Measurements from ENCODE around the gene AUP1. TPM values are rescaled to one million over a fixed set of nuclear protein-coding genes. Genes with fewer than 3 reads are reported as not detected.

AUP1 gene
- polyA plus RNA-seq (2013, experiment 1 of 4): 89.2 TPM
- 87.6 TPM for polyA plus RNA-seq (2013, experiment 2 of 4)
- polyA plus RNA-seq (2013, experiment 3 of 4): 99.1 TPM
- polyA plus RNA-seq (2013, experiment 4 of 4): 102 TPM

- Histone ChIP-seq H3K36me3 (ENCODE audit: control insufficient read depth, insufficient read depth, low read length) (peaks cover 26% of the 10 kb centered on the region), H3K9me3 (ENCODE audit: control insufficient read depth, low read length) (no peaks in the 10 kb centered on the region), H3K27ac (ENCODE audit: insufficient read depth, low read depth, low read length, poor library complexity, severe bottlenecking) (no peak within 1 kb of the TSS), H3K4me1 (ENCODE audit: control insufficient read depth, insufficient read depth, low read length) (peaks cover 8% of the 10 kb centered on the region), H3K4me3 (ENCODE audit: insufficient read depth, low read depth, low read length) (peak within 1 kb of the TSS; percentile 97), H3K27me3 (ENCODE audit: control insufficient read depth, insufficient read depth, low read length, poor library complexity, severe bottlenecking) (no peaks in the 10 kb centered on the region)
- 0% methylated on average over 87 of the region's 87 CpGs for WGBS, 2 experiments
Observed at GRCh38 chr2:74529357-74530238, at the start of gene AUP1, which contains the start of gene HTRA2. Gene AUP1, minus strand, starts transcription at chr2:74529706. Its CDS starts 77 bp downstream, at chr2:74529629. Gene HTRA2, plus strand, starts transcription at chr2:74529933. Its CDS starts 74 bp downstream, at chr2:74530007.

GRCh38 chr2:74578408-74578807 lies 48.9 kb upstream of the AUP1 start:
- Histone ChIP-seq H3K27ac (ENCODE audit: insufficient read depth, low read depth, low read length, poor library complexity, severe bottlenecking) (no peak overlapping the region), H3K27me3 (ENCODE audit: control insufficient read depth, insufficient read depth, low read length, poor library complexity, severe bottlenecking) (no peaks in the 10 kb centered on the region), H3K9me3 (ENCODE audit: control insufficient read depth, low read length) (no peaks in the 10 kb centered on the region), H3K36me3 (ENCODE audit: control insufficient read depth, insufficient read depth, low read length) (no peaks in the 10 kb centered on the region), H3K4me1 (ENCODE audit: control insufficient read depth, insufficient read depth, low read length) (no peaks in the 10 kb centered on the region), H3K4me3 (ENCODE audit: insufficient read depth, low read depth, low read length) (no peak overlapping the region)
- 93 to 94% methylated on average over 3 of the region's 3 CpGs for WGBS, 2 experiments

- H3K27ac ChIP-seq (ENCODE audit: insufficient read depth, low read depth, low read length, poor library complexity, severe bottlenecking): no peak overlapping the region
- no peak overlapping the region for H3K4me3 ChIP-seq (ENCODE audit: insufficient read depth, low read depth, low read length)
Observed at GRCh38 chr2:74577448-74577847, 47.9 kb upstream of the AUP1 start.

GRCh38 chr2:74576863-74577229 lies 47.3 kb upstream of the AUP1 start:
- Histone ChIP-seq H3K9me3 (ENCODE audit: control insufficient read depth, low read length) (no peaks in the 10 kb centered on the region), H3K27me3 (ENCODE audit: control insufficient read depth, insufficient read depth, low read length, poor library complexity, severe bottlenecking) (no peaks in the 10 kb centered on the region), H3K27ac (ENCODE audit: insufficient read depth, low read depth, low read length, poor library complexity, severe bottlenecking) (no peak overlapping the region), H3K4me1 (ENCODE audit: control insufficient read depth, insufficient read depth, low read length) (no peaks in the 10 kb centered on the region), H3K36me3 (ENCODE audit: control insufficient read depth, insufficient read depth, low read length) (no peaks in the 10 kb centered on the region), H3K4me3 (ENCODE audit: insufficient read depth, low read depth, low read length) (no peak overlapping the region)
- 91 to 100% methylated on average over 1 of the region's 1 CpG for WGBS, 2 experiments

More at GRCh38 chr2:74577448-74577847, 47.9 kb upstream of the AUP1 start:
- H3K4me1 ChIP-seq (ENCODE audit: control insufficient read depth, insufficient read depth, low read length): no peaks in the 10 kb centered on the region
- H3K9me3 ChIP-seq (ENCODE audit: control insufficient read depth, low read length): no peaks in the 10 kb centered on the region
- no peaks in the 10 kb centered on the region for H3K27me3 ChIP-seq (ENCODE audit: control insufficient read depth, insufficient read depth, low read length, poor library complexity, severe bottlenecking)
- H3K36me3 ChIP-seq (ENCODE audit: control insufficient read depth, insufficient read depth, low read length): no peaks in the 10 kb centered on the region
- 84 to 92% methylated on average over 2 of the region's 2 CpGs for WGBS, 2 experiments

- H3K27ac ChIP-seq (ENCODE audit: insufficient read depth, low read depth, low read length, poor library complexity, severe bottlenecking): no peak overlapping the region
- WGBS, 2 experiments: 92 to 93% methylated on average over 3 to 7 of the region's 7 CpGs
- no peaks in the 10 kb centered on the region for H3K9me3 ChIP-seq (ENCODE audit: control insufficient read depth, low read length)
Observed at GRCh38 chr2:74576211-74576862, 46.8 kb upstream of the AUP1 start.

GRCh38 chr2:74575320-74575719 lies 45.8 kb upstream of the AUP1 start:
- H3K4me1 ChIP-seq (ENCODE audit: control insufficient read depth, insufficient read depth, low read length): no peaks in the 10 kb centered on the region
- no peaks in the 10 kb centered on the region for H3K27me3 ChIP-seq (ENCODE audit: control insufficient read depth, insufficient read depth, low read length, poor library complexity, severe bottlenecking)
- no peak overlapping the region for H3K4me3 ChIP-seq (ENCODE audit: insufficient read depth, low read depth, low read length)
- 88 to 89% methylated on average over 4 of the region's 4 CpGs for WGBS, 2 experiments
- no peak overlapping the region for H3K27ac ChIP-seq (ENCODE audit: insufficient read depth, low read depth, low read length, poor library complexity, severe bottlenecking)
- H3K9me3 ChIP-seq (ENCODE audit: control insufficient read depth, low read length): no peaks in the 10 kb centered on the region
- H3K36me3 ChIP-seq (ENCODE audit: control insufficient read depth, insufficient read depth, low read length): no peaks in the 10 kb centered on the region

More at GRCh38 chr2:74576211-74576862, 46.8 kb upstream of the AUP1 start:
- no peaks in the 10 kb centered on the region for H3K4me1 ChIP-seq (ENCODE audit: control insufficient read depth, insufficient read depth, low read length)
- no peaks in the 10 kb centered on the region for H3K27me3 ChIP-seq (ENCODE audit: control insufficient read depth, insufficient read depth, low read length, poor library complexity, severe bottlenecking)
- H3K36me3 ChIP-seq (ENCODE audit: control insufficient read depth, insufficient read depth, low read length): no peaks in the 10 kb centered on the region
- no peak overlapping the region for H3K4me3 ChIP-seq (ENCODE audit: insufficient read depth, low read depth, low read length)

GRCh38 chr2:74573747-74574562 lies 44.4 kb upstream of the AUP1 start:
- Histone ChIP-seq H3K36me3 (ENCODE audit: control insufficient read depth, insufficient read depth, low read length) (no peaks in the 10 kb centered on the region), H3K27ac (ENCODE audit: insufficient read depth, low read depth, low read length, poor library complexity, severe bottlenecking) (no peak overlapping the region), H3K9me3 (ENCODE audit: control insufficient read depth, low read length) (no peaks in the 10 kb centered on the region), H3K4me3 (ENCODE audit: insufficient read depth, low read depth, low read length) (no peak overlapping the region), H3K4me1 (ENCODE audit: control insufficient read depth, insufficient read depth, low read length) (no peaks in the 10 kb centered on the region), H3K27me3 (ENCODE audit: control insufficient read depth, insufficient read depth, low read length, poor library complexity, severe bottlenecking) (no peaks in the 10 kb centered on the region)
- WGBS, 2 experiments: 82 to 88% methylated on average over 6 of the region's 7 CpGs

GRCh38 chr2:74572178-74572925 lies 42.8 kb upstream of the AUP1 start:
- no peak overlapping the region for H3K4me3 ChIP-seq (ENCODE audit: insufficient read depth, low read depth, low read length)
- no peaks in the 10 kb centered on the region for H3K9me3 ChIP-seq (ENCODE audit: control insufficient read depth, low read length)
- H3K36me3 ChIP-seq (ENCODE audit: control insufficient read depth, insufficient read depth, low read length): no peaks in the 10 kb centered on the region
- peaks cover 7% of the 10 kb centered on the region for H3K27me3 ChIP-seq (ENCODE audit: control insufficient read depth, insufficient read depth, low read length, poor library complexity, severe bottlenecking)
- H3K4me1 ChIP-seq (ENCODE audit: control insufficient read depth, insufficient read depth, low read length): no peaks in the 10 kb centered on the region
- WGBS, 2 experiments: 75 to 77% methylated on average over 3 of the region's 3 CpGs
- H3K27ac ChIP-seq (ENCODE audit: insufficient read depth, low read depth, low read length, poor library complexity, severe bottlenecking): no peak overlapping the region

- H3K36me3 ChIP-seq (ENCODE audit: control insufficient read depth, insufficient read depth, low read length): no peaks in the 10 kb centered on the region
- no peaks in the 10 kb centered on the region for H3K4me1 ChIP-seq (ENCODE audit: control insufficient read depth, insufficient read depth, low read length)
- no peak overlapping the region for H3K4me3 ChIP-seq (ENCODE audit: insufficient read depth, low read depth, low read length)
- H3K9me3 ChIP-seq (ENCODE audit: control insufficient read depth, low read length): no peaks in the 10 kb centered on the region
- H3K27me3 ChIP-seq (ENCODE audit: control insufficient read depth, insufficient read depth, low read length, poor library complexity, severe bottlenecking): peaks cover 7% of the 10 kb centered on the region
- 92 to 93% methylated on average over 1 of the region's 1 CpG for WGBS, 2 experiments
- H3K27ac ChIP-seq (ENCODE audit: insufficient read depth, low read depth, low read length, poor library complexity, severe bottlenecking): no peak overlapping the region
Observed at GRCh38 chr2:74571058-74571457, 41.6 kb upstream of the AUP1 start.

Data from ectodermal cell (in vitro differentiated cells).